NCI-H748 (cell line): ENCODE data around the gene SCN7A.
"Not testable (repeated sequence)": the region's sequence is repeated elsewhere in the genome, so short reads cannot be mapped to it uniquely, and the experiment has no call there.

Experiments used
- DNase-seq: peaks from one replicate; lab custom pipeline; 2025; ENCODE audit not compliant: unreplicated experiment; lab: John Stamatoyannopoulos, UW

Gene SCN7A

DNA sequence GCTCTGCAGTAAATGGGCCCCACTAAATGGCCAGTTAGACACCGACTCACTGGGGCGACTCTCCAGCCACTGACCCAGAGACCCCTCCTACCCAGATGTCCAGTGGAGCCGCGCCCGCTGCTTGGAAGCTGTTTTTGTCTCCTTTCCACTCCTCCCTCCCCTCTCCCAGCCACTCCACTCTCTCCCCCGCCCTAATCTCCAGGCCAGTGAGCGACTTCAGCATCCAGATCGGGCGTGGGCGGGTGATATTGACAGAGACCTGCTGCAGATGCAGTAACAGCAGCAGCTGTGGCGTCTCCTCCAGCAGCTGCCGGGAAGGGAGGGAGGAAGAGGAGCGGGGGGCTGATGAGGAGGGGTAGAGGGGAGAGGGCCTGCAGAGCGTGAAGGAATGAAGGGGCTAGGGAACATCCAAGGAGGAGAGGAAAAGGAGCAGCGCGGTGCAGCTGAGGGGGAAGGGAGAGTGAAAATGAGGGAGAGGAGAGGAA is at the start of gene SCN7A:
Gene SCN7A (minus strand): TSS at position 110 of the 485 bp plus-strand sequence. CDS start 16,553 bp downstream, outside the sequence.
- peak; percentile 89 for DNase-seq

- DNase-seq: peak; percentile 60
Measured at GRCh38 chr2:166539340-166540162, 45.5 kb upstream of the SCN7A start.

- DNase-seq: no peak
Measured at GRCh38 chr2:166536111-166536510, 42.1 kb upstream of the SCN7A start.

DNA sequence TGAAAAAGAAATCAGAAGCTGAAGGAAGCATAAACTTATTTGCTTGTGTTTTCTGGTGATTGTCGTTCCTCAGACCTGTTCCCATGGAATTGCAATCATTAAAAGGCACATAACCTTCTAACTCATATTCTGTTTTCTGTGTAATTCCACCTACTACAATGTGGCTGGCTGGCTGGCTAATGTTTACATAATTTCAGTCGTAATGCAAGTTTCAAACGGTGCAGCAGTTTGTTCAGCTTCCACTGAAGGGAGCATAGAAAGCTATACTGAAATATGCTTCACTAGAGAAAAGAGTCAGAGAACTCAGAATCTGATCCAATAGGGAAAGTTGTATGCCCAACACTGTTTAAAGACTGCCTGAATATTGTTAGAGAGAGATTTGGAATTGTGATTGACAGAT is 27.1 kb upstream of the SCN7A start:
- no peak for DNase-seq

DNA sequence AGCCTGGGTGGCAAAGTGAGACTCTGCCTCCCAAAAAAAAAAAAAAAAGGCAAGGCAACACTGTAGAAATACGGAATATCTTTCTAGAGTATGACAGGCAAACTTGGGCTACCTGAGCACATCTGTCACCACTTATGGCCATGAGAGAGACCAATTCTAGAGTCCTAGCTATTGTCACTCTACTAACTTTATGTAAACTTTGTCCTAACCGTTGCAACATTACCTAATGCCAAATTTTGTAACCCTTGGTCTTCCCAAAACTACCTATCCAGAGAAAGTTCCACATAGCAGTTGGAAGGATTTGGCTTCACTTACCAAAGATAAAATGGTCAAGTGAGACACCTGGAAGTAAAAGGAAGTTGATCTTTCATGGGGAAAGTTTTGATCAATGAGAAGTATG is 26.6 kb upstream of the SCN7A start:
- no peak for DNase-seq

GRCh38 chr2:166519391-166519962 is 25.4 kb upstream of the SCN7A start:
- no peak for DNase-seq

DNA sequence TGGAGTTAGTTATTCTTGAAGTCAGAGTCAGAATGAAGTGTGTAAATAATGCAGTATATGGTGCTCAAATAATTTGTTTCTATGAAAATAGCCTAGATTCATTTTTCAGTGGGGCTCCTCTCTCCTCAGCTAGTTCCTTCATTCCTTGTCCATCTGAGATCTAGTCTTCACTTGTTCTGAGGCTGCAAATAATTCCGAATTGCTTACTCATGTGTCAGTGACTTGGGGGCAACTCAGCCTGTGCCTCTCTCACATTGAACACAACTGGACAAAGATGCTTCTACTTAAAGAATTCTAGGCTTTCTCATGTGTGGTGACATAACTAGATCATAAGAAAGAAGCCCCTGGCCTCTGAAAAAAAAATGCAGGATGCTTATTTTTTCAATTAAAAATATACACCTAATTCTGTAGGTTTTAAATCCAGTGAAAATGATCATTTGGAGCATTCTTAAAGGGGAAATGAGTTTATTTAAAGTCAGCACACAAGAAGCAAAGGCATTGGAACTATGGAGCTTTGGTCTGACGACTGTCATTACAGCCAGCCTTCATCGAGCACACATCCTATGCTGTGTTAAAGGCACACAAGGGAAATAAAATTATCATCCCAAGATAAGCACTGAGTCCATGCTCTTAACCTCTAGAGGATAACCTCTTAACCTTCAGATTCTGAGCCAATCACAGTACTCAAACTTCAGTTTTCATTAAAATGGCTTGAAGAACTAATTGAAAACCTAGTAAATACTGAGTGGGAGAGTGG is 24.8 kb upstream of the SCN7A start:
- DNase-seq: no peak

- DNase-seq: no peak
Measured at GRCh38 chr2:166517533-166518061, 23.5 kb upstream of the SCN7A start.

GRCh38 chr2:166516712-166517303 is 22.8 kb upstream of the SCN7A start:
- peak; percentile 56 for DNase-seq

DNA sequence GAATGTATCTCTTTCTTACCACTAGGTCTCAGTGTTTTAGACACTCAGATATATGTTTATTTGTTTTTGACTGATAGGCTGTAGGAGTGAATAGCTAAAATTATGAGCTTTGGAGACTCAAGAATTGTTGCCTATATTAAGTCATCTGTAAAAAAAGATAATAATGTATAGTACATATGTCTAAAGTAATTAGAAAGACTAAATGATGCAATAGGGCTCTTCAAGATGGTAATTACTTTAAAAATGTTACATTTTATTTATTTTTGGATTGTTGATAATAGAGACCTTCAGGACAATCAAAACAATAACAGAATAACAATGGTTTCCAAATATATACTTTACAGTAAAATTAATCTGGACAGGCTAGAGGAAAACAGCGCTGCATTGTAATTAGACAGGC is 19.9 kb upstream of the SCN7A start:
- no peak for DNase-seq

DNA sequence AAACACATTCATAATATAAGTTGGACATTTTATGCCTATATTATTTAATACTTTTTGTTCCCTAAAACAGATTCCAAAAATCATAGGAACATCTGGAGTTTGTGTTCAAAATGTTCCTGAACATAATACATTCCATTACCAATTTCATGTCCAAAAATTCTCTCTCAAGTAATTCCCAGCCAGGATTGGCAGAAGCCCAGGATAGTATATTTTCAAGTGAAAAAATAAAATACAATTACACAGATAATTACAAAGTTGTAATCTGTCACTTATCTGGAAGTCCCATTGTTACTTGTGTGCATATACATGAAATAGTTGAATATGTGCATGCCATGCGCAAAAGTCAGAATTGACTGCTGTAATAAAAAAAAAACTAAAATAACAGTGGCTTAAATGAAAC is 5.2 kb upstream of the SCN7A start:
- DNase-seq: no peak

- no peak for DNase-seq
Measured at GRCh38 chr2:166491461-166491860, 2.6 kb downstream of the SCN7A start.

- no peak for DNase-seq
Measured at GRCh38 chr2:166487171-166487570, 6.9 kb downstream of the SCN7A start.

- DNase-seq: no peak
Measured at GRCh38 chr2:166485558-166486178, 8.4 kb downstream of the SCN7A start.

- DNase-seq: no peak
Measured at GRCh38 chr2:166472332-166472731, 21.7 kb downstream of the SCN7A start.

GRCh38 chr2:166468124-166469024 is 25.7 kb downstream of the SCN7A start:
- no peak for DNase-seq

DNA sequence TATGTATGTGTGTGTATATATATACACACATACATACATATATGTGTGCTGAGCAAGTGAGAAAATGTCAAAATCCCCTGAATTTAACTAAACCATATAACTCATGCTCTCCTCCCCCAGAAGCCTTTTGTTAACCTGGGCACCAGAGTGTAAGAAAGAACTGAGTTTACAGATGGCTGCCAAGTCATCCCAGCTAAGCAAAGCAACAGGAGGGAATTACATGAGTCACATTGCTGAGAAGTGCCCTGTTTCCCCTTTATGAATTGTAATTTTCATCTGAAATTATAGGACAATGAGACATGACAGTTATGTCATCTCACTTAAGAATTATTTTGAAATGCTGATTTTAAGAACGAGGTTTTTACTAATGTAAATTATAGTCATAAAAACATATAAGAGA is 29.9 kb downstream of the SCN7A start:
- DNase-seq: no peak

GRCh38 chr2:166463640-166464039 is 30.4 kb downstream of the SCN7A start:
- no peak for DNase-seq

GRCh38 chr2:166458674-166459073 is 35.4 kb downstream of the SCN7A start:
- DNase-seq: no peak

DNA sequence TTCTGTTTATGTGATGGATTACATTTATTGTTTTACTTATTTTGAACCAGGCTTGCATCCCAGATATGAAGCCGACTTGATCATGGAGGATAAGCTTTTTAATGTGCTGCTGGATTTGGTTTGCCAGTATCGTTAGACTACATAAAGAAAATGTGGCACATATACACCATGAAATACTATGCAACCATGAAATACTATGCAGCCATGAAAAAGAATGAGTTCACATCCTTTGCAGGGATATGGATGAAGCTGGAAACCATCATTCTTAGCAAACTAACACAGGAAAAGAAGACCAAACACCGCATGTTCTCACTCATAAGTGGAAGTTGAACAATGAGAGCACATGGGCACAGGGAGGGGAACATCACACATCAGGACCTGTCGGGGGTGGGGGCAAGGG is 38.2 kb downstream of the SCN7A start:
- DNase-seq: not testable (repeated sequence)
